ENCODE measurements around the gene IQUB. TPM values are rescaled to one million over a fixed set of nuclear protein-coding genes. Genes with fewer than 3 reads are reported as not detected.

Gene IQUB
- total and polyA plus RNA-seq, 9 donors: 0.35 to 11.3 (median 0.93) TPM

DNA sequence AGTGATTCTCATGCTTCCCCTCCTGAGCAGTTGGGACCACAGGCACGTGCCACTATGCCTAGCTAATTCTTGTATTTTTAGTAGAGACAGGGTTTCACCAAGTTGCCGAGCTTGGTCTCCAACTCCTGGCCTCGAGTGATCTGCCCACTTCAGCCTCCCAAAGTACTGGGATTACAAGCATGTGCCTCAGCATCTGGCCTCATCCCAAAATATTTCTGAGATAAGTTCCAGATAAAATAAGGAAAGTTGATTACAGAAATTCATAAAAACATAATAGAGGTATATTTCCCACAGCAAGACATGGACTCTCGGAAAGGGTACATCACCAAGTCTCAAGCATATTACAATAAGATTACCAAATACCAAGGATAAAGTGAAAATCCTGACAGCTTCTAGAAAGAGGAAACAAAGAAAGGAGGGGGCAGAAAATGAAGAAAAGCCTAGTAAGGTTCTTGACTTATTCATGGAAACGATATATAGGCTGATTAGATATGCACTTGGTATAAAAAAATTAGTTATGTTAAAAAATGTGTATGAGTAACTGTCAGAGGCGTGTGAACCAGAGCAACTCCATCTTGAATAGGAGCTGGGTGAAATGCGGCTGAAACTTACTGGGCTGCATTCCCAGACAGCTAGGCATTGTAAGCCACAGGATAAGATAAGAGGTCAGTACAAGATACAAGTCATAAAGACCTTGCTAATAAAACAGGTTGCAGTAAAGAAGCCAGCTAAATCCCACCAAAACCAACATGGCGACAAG, 35.0 kb downstream of the IQUB start:
- intact Hi-C loops (cut with DNase I): no loop called here
- no peak for DNase-seq
- no peaks in the 10 kb centered on the region for H3K36me3 ChIP-seq
- 89 to 91% (median 90%) methylated on average over 8 of the region's 8 CpGs for WGBS, 3 donors
- TF ChIP-seq POLR2A (IDR thresholded peaks at IDR 0.05): no peak
- TF ChIP-seq, protein P1, sequence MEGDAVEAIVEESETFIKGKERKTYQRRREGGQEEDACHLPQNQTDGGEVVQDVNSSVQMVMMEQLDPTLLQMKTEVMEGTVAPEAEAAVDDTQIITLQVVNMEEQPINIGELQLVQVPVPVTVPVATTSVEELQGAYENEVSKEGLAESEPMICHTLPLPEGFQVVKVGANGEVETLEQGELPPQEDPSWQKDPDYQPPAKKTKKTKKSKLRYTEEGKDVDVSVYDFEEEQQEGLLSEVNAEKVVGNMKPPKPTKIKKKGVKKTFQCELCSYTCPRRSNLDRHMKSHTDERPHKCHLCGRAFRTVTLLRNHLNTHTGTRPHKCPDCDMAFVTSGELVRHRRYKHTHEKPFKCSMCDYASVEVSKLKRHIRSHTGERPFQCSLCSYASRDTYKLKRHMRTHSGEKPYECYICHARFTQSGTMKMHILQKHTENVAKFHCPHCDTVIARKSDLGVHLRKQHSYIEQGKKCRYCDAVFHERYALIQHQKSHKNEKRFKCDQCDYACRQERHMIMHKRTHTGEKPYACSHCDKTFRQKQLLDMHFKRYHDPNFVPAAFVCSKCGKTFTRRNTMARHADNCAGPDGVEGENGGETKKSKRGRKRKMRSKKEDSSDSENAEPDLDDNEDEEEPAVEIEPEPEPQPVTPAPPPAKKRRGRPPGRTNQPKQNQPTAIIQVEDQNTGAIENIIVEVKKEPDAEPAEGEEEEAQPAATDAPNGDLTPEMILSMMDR (IDR thresholded peaks at IDR 0.05): no peak
- no peak for TF ChIP-seq EP300 (IDR thresholded peaks at IDR 0.05)
- no peak overlapping the region for H3K4me3 ChIP-seq
- H3K9me3 ChIP-seq: no peaks in the 10 kb centered on the region
- peaks cover 2% of the 10 kb centered on the region for H3K4me1 ChIP-seq (ENCODE audit: insufficient read depth)
- no peak overlapping the region for H3K27ac ChIP-seq
- no peaks in the 10 kb centered on the region for H3K27me3 ChIP-seq

DNA sequence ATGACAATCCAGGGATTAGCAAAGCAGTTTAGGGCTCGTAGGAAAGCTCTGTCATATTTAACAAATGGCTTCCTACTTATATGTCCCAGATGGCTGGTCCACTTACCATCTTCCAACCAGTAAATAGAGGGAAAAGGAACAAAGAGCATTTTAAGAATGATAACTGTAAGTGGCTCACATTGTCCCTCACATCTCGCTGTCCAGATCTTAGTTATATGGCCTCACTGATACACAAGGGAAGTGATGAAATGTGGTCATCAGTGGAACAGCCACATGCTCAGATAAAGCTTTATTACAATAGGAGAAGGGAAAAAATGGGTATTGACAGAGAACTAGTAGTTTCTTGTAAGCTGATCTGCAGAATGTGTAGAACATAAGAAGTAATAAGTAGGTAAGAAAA, 35.8 kb downstream of the IQUB start:
- Histone ChIP-seq H3K4me1 (ENCODE audit: insufficient read depth) (peaks cover 2% of the 10 kb centered on the region), H3K27me3 (no peaks in the 10 kb centered on the region), H3K36me3 (no peaks in the 10 kb centered on the region), H3K4me3 (no peak overlapping the region), H3K27ac (no peak overlapping the region), H3K9me3 (no peaks in the 10 kb centered on the region)
- WGBS, 3 donors: 82 to 92% (median 86%) methylated on average over 2 of the region's 2 CpGs
- TF ChIP-seq POLR2A (IDR thresholded peaks at IDR 0.05): no peak
- TF ChIP-seq, protein P1 (IDR thresholded peaks at IDR 0.05): no peak
- no peak for TF ChIP-seq EP300 (IDR thresholded peaks at IDR 0.05)
- no peak for DNase-seq
- intact Hi-C loops (cut with DNase I): no loop called here

DNA sequence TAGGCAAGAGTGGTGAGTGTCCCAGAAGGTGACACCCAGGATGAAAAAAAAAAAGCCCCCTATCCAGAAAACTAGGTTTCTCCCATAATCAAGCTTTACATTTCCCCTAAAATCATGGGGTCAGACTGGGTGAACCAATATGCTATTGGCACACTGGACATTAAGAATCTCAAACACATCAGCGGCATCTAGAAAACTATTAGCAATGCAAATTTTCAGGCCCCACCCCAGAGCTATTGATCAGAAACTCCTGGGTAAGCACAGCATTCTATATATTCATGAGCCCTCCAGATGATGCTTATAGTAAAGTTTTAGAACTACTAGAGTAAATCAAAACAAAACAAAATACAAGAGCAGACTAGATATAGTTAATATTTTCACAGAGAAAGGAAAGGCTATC, 36.4 kb downstream of the IQUB start:
- intact Hi-C loops (cut with DNase I): no loop called here
- DNase-seq: no peak
- Histone ChIP-seq H3K9me3 (no peaks in the 10 kb centered on the region), H3K36me3 (no peaks in the 10 kb centered on the region), H3K27me3 (no peaks in the 10 kb centered on the region), H3K4me3 (no peak overlapping the region), H3K27ac (no peak overlapping the region), H3K4me1 (ENCODE audit: insufficient read depth) (peaks cover 2% of the 10 kb centered on the region)
- WGBS, 3 donors: 94 to 100% (median 97%) methylated on average over 1 of the region's 1 CpG
- TF ChIP-seq, protein P1 (IDR thresholded peaks at IDR 0.05): no peak
- TF ChIP-seq POLR2A (IDR thresholded peaks at IDR 0.05) (no peak), EP300 (IDR thresholded peaks at IDR 0.05) (no peak)

DNA sequence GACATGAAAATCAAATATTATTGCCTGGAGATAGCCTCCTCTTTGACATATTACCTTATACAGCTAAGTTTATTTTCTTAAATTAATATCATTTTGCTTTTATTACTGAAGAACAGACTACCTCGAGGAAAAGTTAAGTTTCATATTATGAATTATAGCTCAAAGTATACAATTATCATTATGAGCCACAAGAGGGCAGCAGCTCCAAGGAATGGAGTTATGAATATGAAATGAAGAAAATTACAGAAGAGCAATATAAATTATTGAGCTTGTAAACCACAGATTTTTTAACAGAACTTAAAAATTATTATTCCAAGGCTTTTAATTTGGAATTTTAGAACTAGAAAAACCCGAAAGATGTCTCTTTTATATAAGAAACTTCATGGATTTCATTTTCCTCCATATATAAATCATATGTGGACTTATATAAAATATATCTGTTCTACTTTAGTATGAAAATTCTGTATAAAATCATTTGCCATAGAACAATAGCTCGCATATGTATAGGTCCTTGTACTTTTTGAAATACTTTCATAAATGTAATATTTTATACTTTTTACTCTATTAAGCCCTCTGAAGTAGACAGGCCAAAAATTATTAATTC, 40.1 kb downstream of the IQUB start:
- Histone ChIP-seq H3K4me3 (no peak overlapping the region), H3K27ac (no peak overlapping the region), H3K27me3 (no peaks in the 10 kb centered on the region), H3K9me3 (no peaks in the 10 kb centered on the region), H3K36me3 (no peaks in the 10 kb centered on the region), H3K4me1 (ENCODE audit: insufficient read depth) (no peaks in the 10 kb centered on the region)
- intact Hi-C loops (cut with DNase I): no loop called here
- DNase-seq: peak in 2 of 5 donors; percentile 20 to 22
- WGBS, 3 donors: 13 to 18% (median 16%) methylated on average over 3 of the region's 3 CpGs
- TF ChIP-seq, protein P1 (IDR thresholded peaks at IDR 0.05): peak; percentile 27 to 45 (median 35)
- TF ChIP-seq POLR2A (IDR thresholded peaks at IDR 0.05): no peak
- no peak for TF ChIP-seq EP300 (IDR thresholded peaks at IDR 0.05)

All from ovary (tissue), 9 donors.